Cardiac muscle cell (in vitro differentiated cells and primary cell): ENCODE data around the gene DYNC2LI1. TPM values are rescaled to one million over a fixed set of nuclear protein-coding genes. Genes with fewer than 3 reads are reported as not detected.

Experiments used
- DNase-seq, 2 donors: peaks; one replicate each; pipeline versions ENCODE4 v3.0.0 to v3.0.0-alpha.2; 2010 to 2017; ENCODE audit warnings: low read depth in 1 of 2, low spot score in 1 of 2
- H3K27ac ChIP-seq: fragments of 200-600 bp; sonication (generic); 2 replicates; pipeline ENCODE4 v1.5.1; 2016
- H3K27me3 ChIP-seq: fragments of 200-600 bp; sonication (generic); 2 replicates; pipeline ENCODE4 v1.6.0; 2016; ENCODE audit warnings: control low read depth
- H3K36me3 ChIP-seq: fragments of 200-600 bp; sonication (generic); 2 replicates; pipeline ENCODE4 v1.5.1; 2016; ENCODE audit warnings: control low read depth
- H3K4me1 ChIP-seq: fragments of 200-600 bp; sonication (generic); 2 replicates; pipeline ENCODE4 v1.8.1; 2017; ENCODE audit warnings: low read depth, mild to moderate bottlenecking, mixed run types
- H3K4me3 ChIP-seq: fragments of 200-600 bp; sonication (generic); 2 replicates; pipeline ENCODE4 v1.5.1; 2016; ENCODE audit warnings: mild to moderate bottlenecking
- H3K9me3 ChIP-seq: fragments of 200-600 bp; sonication (generic); 2 replicates; pipeline ENCODE4 v1.5.1; 2017; ENCODE audit warnings: low read depth, mild to moderate bottlenecking, control low read depth
- CTCF ChIP-seq: IDR thresholded peaks from 2 replicates; pipeline ENCODE4 v1.5.1; 2012; ENCODE audit warnings: low read depth, mild to moderate bottlenecking, low read length
- polyA plus RNA-seq: library from polyadenylated mRNA; unstranded; fragments of >200 nt; fragmentation: Nextera tagmentation; extraction: Ambion mirVana; gene quantifications from 2 replicates; pipeline ENCODE4 v1.2.1, GENCODE V29; 2016
- total RNA-seq: library from RNA; depleted of rRNA; stranded (reverse); fragments of >200 nt; gene quantifications from 2 replicates; pipeline ENCODE4 v1.2.3, GENCODE V29; 2016

DYNC2LI1 gene
- total and polyA plus RNA-seq, 2 experiments from 2014 or later = 44.7 to 46.2 TPM

DNA sequence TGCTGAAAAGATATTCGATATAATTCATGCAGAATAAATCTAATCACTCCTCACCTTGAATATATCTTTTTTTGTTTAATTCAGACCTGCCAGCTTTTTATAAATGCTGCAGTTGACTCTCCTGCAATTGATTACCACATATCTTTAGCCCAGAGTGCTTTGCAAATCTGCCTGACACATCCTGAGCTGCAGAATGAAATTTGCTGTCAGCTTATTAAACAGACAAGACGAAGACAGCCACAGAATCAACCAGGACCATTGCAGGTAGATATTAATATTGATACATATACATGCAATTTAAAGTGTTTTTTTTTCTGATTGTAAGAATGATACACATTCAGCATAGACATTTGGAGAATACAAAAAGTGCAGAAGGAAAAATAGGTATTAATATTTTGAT lies 35.6 kb upstream of the DYNC2LI1 start:
- H3K27ac ChIP-seq = no peak overlapping the region
- TF ChIP-seq CTCF = no peak
- no peak for DNase-seq

GRCh38 chr2:43743706-43744105 lies 30.1 kb upstream of the DYNC2LI1 start:
- no peak for TF ChIP-seq CTCF
- H3K9me3 ChIP-seq = no peaks in the 10 kb centered on the region
- no peaks in the 10 kb centered on the region for H3K36me3 ChIP-seq
- H3K4me3 ChIP-seq = no peak overlapping the region
- no peaks in the 10 kb centered on the region for H3K27me3 ChIP-seq
- no peak overlapping the region for H3K27ac ChIP-seq
- DNase-seq = no peak
- H3K4me1 ChIP-seq = peaks cover 8% of the 10 kb centered on the region

More for the DNA sequence above, 35.6 kb upstream of the DYNC2LI1 start:
- Histone ChIP-seq H3K4me3 (no peak overlapping the region), H3K36me3 (no peaks in the 10 kb centered on the region), H3K4me1 (peaks cover 8% of the 10 kb centered on the region), H3K9me3 (no peaks in the 10 kb centered on the region), H3K27me3 (no peaks in the 10 kb centered on the region)

DNA sequence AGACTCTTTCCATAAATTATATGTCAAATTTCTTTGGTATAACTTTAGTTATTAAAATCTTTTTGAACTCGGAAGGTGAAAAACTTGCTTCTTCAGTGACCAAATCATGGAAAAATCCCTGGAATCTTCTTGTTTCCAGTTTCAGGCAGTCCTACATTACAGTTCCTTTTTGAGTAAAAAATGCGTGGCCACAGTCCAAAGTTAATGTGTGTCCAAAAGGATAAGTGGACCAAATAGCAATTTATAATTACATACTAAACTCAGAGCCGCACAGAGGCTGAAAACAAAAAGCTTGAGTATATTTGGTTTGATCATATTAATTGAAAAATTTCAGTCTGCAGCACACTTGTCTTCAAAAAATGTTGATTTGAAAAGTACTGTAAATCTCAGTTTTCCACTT lies 28.4 kb upstream of the DYNC2LI1 start:
- TF ChIP-seq CTCF = no peak
- peak in 1 of 2 donors; percentile 78 for DNase-seq
- no peaks in the 10 kb centered on the region for H3K27me3 ChIP-seq
- no peaks in the 10 kb centered on the region for H3K36me3 ChIP-seq
- H3K4me3 ChIP-seq = no peak overlapping the region
- H3K4me1 ChIP-seq = peaks cover 8% of the 10 kb centered on the region
- H3K27ac ChIP-seq = no peak overlapping the region
- H3K9me3 ChIP-seq = no peaks in the 10 kb centered on the region

DNA sequence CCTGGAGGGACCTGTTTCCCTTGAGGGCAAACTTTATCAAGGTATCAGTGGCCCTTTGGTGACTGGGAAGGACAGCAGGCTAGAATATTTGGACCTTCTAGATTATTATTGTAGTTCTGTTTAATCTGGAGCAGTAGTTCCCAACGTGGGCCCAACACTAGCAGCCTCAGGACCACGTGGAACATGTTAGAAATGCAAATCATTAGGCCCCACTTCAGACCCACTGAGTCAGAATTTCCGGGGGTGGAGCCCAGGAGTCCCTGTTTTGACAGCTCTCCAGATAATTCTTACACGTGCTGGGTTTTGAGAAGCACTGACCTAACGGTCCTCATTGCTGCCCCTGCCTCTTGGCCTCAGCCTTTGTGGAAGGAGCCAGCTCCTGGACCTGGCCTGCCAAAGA lies 25.5 kb upstream of the DYNC2LI1 start:
- no peak for DNase-seq
- no peak overlapping the region for H3K27ac ChIP-seq

DNA sequence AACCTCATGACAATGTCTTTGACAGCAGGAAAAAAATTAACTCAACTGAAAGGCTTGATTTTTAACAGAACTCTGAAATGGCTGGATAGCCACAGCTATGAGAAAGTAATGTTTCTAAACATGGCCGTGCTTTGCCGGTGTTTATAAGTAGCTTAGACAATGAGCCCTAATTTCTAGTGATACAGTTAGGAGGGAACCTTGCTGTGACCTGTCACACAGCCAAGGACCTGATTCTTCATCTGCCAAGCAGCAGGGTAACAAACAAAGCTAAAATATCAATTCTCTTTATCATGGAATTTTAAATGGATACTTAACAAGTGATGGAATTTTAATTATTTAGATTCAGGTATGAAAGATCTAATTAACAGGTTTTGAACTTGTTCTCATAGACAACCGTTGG lies 24.3 kb upstream of the DYNC2LI1 start:
- Histone ChIP-seq H3K36me3 (no peaks in the 10 kb centered on the region), H3K27me3 (no peaks in the 10 kb centered on the region), H3K27ac (no peak overlapping the region), H3K4me3 (no peak overlapping the region), H3K4me1 (no peaks in the 10 kb centered on the region), H3K9me3 (no peaks in the 10 kb centered on the region)
- no peak for TF ChIP-seq CTCF
- DNase-seq = no peak

More for the DNA sequence above, 25.5 kb upstream of the DYNC2LI1 start:
- TF ChIP-seq CTCF = no peak
- Histone ChIP-seq H3K4me3 (no peak overlapping the region), H3K27me3 (no peaks in the 10 kb centered on the region), H3K36me3 (no peaks in the 10 kb centered on the region), H3K9me3 (no peaks in the 10 kb centered on the region), H3K4me1 (no peaks in the 10 kb centered on the region)
